Measurements from ENCODE around the gene IL1R2. TPM values are rescaled to one million over a fixed set of nuclear protein-coding genes. Genes with fewer than 3 reads are reported as not detected.

IL1R2 gene
- total and polyA plus RNA-seq, 2 of the 13 experiments (the other 11 are each of a cell fraction or from before 2014, with no cell fraction given) = 3.6 to 7.3 TPM

DNA sequence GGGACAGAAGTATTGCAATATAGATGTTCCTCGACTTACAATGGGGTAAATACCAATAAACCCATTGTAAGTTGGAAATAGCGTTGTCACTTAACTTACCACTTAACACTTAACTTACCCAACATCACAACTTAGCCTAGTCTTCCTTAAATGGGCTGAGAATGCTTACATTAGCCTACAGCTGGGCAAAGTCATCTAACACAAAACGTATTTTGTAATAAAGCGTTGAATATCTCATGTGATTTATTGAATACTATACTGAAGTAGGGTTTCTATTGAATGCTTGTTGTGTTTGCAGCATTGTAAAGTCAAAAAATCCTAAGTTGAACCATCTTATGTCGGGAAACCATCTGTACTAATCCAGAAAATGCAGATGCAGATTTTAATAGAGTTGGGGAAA, 23.6 kb downstream of the IL1R2 start (continued):
- TF ChIP-seq ZNF549 (CRISPR knock-in tag; IDR thresholded peaks at IDR 0.05) (no peak), KDM1A (CRISPR knock-in tag; IDR thresholded peaks at IDR 0.05) (no peak)
- TF ChIP-seq, protein P1, sequence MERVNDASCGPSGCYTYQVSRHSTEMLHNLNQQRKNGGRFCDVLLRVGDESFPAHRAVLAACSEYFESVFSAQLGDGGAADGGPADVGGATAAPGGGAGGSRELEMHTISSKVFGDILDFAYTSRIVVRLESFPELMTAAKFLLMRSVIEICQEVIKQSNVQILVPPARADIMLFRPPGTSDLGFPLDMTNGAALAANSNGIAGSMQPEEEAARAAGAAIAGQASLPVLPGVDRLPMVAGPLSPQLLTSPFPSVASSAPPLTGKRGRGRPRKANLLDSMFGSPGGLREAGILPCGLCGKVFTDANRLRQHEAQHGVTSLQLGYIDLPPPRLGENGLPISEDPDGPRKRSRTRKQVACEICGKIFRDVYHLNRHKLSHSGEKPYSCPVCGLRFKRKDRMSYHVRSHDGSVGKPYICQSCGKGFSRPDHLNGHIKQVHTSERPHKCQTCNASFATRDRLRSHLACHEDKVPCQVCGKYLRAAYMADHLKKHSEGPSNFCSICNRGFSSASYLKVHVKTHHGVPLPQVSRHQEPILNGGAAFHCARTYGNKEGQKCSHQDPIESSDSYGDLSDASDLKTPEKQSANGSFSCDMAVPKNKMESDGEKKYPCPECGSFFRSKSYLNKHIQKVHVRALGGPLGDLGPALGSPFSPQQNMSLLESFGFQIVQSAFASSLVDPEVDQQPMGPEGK (CRISPR knock-in tag; IDR thresholded peaks at IDR 0.05) = no peak

DNA sequence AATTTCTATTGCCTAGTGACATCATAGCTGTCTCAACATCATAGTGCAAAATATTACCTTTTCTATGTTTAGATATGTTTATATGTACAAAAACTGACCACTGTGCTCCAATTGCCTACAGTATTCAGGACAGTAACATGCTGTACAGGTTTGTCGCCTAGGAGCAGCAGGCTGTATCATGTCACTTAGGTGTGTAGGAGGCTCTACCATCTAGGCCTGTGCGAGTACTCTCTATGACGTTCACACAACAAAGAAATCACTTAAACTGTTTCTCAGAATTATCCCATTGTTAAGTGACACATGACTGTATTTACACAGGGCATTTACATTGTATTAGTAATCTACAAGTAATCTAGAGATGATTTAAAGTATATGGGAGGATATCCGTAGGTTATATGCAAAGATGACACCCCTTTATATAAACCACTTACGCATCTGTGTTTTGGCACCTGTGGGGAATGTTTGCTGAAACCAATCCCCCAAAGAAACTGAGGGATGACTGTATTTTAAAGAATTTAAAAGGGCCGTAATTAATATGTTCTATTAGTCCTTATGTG, 24.7 kb downstream of the IL1R2 start:
- in situ Hi-C loops (cut with HindIII; ENCODE audit: extremely low pct_ligation_motif_present, low pct_unique_long_range_greater_than_20kb) (no loop called here), intact Hi-C loops (cut with micrococcal nuclease; ENCODE audit: unreplicated experiment) (no loop called here)
- Histone ChIP-seq H3K27me3 (ENCODE audit: control insufficient read depth in 1 of 2, insufficient read depth in 2 of 2, low read length in 2 of 2) (no peaks in the 10 kb centered on the region), H3K4me2 (ENCODE audit: low read depth, low read length) (no peak overlapping the region), H3K27ac (ENCODE audit: extremely low read length, insufficient read depth, low read length) (no peak overlapping the region), H3K36me3 (replicated peaks in 1 of 2; ENCODE audit: control insufficient read depth in 1 of 2, insufficient read depth in 2 of 2, low read length in 2 of 2) (no peaks in the 10 kb centered on the region), H2AFZ (ENCODE audit: low read length) (no peak overlapping the region), H3K4me1 (ENCODE audit: insufficient read depth, low read length) (peaks cover 15% of the 10 kb centered on the region), H4K20me1 (ENCODE audit: insufficient read depth, low read length) (no peaks in the 10 kb centered on the region), H3K9ac (ENCODE audit: insufficient read depth, low read depth, low read length) (no peak overlapping the region), H3K4me3 (replicated peaks in 1 of 3; ENCODE audit: insufficient read depth in 1 of 3, low read depth in 2 of 3, low read length in 3 of 3) (no peak overlapping the region), H3K9me3 (ENCODE audit: low read length) (peaks cover 5% of the 10 kb centered on the region; the same call in 1 of the 2 replicates), H3K79me2 (ENCODE audit: insufficient read depth, low read length) (no peaks in the 10 kb centered on the region)
- CTCF ChIA-PET (ENCODE audit: low intra/inter-chr PET ratio, low total read pairs) = no interaction called here
- no TSS peak for BruUV-seq (replicated peaks)
- no peak for FAIRE-seq
- 87% methylated on average over 6 of the region's 6 CpGs for WGBS (ENCODE audit: low lambda C conversion rate)
- no peak for DNase-seq (ENCODE audit: low spot score)
- POLR2A ChIA-PET = no interaction called here
- no peak for ATAC-seq
- TF ChIP-seq RBAK (CRISPR knock-in tag; IDR thresholded peaks at IDR 0.05) (no peak), EEA1 (CRISPR knock-in tag; IDR thresholded peaks at IDR 0.05; ENCODE audit: borderline replicate concordance) (no peak), SPEN (CRISPR knock-in tag; IDR thresholded peaks at IDR 0.05; ENCODE audit: low read depth) (no peak), RELA (CRISPR knock-in tag; IDR thresholded peaks at IDR 0.05) (no peak)
- TF ChIP-seq, protein P2, sequence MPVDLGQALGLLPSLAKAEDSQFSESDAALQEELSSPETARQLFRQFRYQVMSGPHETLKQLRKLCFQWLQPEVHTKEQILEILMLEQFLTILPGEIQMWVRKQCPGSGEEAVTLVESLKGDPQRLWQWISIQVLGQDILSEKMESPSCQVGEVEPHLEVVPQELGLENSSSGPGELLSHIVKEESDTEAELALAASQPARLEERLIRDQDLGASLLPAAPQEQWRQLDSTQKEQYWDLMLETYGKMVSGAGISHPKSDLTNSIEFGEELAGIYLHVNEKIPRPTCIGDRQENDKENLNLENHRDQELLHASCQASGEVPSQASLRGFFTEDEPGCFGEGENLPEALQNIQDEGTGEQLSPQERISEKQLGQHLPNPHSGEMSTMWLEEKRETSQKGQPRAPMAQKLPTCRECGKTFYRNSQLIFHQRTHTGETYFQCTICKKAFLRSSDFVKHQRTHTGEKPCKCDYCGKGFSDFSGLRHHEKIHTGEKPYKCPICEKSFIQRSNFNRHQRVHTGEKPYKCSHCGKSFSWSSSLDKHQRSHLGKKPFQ (CRISPR knock-in tag; IDR thresholded peaks at IDR 0.05; ENCODE audit: insufficient replicate concordance) = no peak
- TF ChIP-seq, protein P3, sequence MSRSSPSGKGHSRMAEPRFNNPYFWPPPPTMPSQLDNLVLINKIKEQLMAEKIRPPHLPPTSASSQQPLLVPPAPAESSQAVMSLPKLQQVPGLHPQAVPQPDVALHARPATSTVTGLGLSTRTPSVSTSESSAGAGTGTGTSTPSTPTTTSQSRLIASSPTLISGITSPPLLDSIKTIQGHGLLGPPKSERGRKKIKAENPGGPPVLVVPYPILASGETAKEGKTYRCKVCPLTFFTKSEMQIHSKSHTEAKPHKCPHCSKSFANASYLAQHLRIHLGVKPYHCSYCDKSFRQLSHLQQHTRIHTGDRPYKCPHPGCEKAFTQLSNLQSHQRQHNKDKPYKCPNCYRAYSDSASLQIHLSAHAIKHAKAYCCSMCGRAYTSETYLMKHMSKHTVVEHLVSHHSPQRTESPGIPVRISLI (CRISPR knock-in tag; IDR thresholded peaks at IDR 0.05; ENCODE audit: borderline replicate concordance) = no peak
- TF ChIP-seq, protein P4, sequence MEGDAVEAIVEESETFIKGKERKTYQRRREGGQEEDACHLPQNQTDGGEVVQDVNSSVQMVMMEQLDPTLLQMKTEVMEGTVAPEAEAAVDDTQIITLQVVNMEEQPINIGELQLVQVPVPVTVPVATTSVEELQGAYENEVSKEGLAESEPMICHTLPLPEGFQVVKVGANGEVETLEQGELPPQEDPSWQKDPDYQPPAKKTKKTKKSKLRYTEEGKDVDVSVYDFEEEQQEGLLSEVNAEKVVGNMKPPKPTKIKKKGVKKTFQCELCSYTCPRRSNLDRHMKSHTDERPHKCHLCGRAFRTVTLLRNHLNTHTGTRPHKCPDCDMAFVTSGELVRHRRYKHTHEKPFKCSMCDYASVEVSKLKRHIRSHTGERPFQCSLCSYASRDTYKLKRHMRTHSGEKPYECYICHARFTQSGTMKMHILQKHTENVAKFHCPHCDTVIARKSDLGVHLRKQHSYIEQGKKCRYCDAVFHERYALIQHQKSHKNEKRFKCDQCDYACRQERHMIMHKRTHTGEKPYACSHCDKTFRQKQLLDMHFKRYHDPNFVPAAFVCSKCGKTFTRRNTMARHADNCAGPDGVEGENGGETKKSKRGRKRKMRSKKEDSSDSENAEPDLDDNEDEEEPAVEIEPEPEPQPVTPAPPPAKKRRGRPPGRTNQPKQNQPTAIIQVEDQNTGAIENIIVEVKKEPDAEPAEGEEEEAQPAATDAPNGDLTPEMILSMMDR (CRISPR knock-in tag; IDR thresholded peaks at IDR 0.05) = no peak
